ENCODE data around the gene PIGR.

PIGR gene

DNA sequence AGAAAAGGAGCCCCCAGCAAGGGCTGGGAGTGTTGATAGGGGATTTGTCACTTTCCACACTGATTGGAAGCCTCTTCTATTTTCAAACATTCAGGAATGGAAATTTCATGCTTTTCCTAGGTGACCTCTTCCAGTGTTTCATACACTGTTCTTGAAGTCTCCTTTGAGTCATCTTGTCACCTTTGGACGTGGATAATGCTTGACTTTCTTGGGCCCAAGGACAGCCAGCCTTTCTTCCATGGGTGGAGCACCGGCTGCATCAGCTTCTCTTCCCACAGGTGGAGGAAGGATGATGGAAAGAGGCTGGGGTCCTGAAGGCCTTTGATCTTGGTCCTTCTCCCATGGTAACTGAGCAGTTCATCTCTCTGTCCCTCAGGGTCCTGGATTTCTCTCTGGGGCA is 11.9 kb upstream of the PIGR start:
- no peak for DNase-seq

- no peak for DNase-seq
These were observed 11.4 kb upstream of the PIGR start for GRCh38 chr1:206957639-206958038.

GRCh38 chr1:206955476-206956451 is 9.5 kb upstream of the PIGR start:
- DNase-seq: peak; percentile 46

GRCh38 chr1:206954459-206955342 is 8.4 kb upstream of the PIGR start:
- no peak for DNase-seq

GRCh38 chr1:206953626-206954025 is 7.4 kb upstream of the PIGR start:
- DNase-seq: no peak

GRCh38 chr1:206953126-206953525 is 6.9 kb upstream of the PIGR start:
- no peak for DNase-seq

- no peak for DNase-seq
These were observed 5.9 kb upstream of the PIGR start for GRCh38 chr1:206952171-206952570.

GRCh38 chr1:206951318-206952100 is 5.2 kb upstream of the PIGR start:
- DNase-seq: no peak

- no peak for DNase-seq
These were observed 3.4 kb upstream of the PIGR start for GRCh38 chr1:206949641-206950040.

- DNase-seq: no peak
These were observed 2.9 kb upstream of the PIGR start for GRCh38 chr1:206949208-206949607.

- DNase-seq: no peak
These were observed 989 bp upstream of the PIGR start for GRCh38 chr1:206947255-206947654.

DNA sequence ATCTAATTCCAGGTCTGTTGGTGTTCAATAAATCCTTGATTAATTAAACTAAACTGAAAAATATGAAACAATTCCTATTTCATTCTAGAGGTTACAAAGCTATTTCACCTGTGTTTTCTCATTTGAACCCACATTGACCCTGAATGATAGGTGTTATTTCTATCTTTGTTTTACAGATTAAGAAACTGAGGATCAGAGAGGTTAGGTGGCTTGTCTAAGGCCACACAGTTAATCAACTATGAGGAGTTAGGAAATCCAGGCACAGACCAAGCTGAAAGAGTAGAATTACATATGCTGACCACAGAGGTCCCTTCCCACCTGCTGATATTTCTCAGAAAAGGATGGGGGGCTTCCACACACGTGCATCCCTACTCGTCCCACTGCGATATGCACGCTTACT is 487 bp downstream of the PIGR start:
- no peak for DNase-seq

GRCh38 chr1:206944703-206945102 is 1.6 kb downstream of the PIGR start:
- no peak for DNase-seq

GRCh38 chr1:206941766-206942418 is 4.4 kb downstream of the PIGR start:
- no peak for DNase-seq

DNA sequence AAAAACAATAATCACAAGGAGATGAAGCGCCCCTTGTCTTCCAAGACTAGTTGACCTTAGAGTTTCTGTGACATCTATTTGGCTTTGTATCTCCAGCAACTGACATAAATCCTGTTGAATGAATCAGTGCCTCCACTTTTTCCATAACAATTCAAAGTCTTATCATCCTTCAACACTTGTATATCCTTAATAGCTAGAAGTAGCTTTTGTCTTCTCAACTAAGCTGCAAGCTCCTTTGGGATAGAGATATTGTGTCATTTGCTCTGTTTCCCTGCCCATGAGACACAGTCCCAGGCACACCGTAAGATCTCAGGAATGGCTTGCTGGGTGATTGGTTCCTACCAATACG is 5.7 kb downstream of the PIGR start:
- DNase-seq: no peak

DNA sequence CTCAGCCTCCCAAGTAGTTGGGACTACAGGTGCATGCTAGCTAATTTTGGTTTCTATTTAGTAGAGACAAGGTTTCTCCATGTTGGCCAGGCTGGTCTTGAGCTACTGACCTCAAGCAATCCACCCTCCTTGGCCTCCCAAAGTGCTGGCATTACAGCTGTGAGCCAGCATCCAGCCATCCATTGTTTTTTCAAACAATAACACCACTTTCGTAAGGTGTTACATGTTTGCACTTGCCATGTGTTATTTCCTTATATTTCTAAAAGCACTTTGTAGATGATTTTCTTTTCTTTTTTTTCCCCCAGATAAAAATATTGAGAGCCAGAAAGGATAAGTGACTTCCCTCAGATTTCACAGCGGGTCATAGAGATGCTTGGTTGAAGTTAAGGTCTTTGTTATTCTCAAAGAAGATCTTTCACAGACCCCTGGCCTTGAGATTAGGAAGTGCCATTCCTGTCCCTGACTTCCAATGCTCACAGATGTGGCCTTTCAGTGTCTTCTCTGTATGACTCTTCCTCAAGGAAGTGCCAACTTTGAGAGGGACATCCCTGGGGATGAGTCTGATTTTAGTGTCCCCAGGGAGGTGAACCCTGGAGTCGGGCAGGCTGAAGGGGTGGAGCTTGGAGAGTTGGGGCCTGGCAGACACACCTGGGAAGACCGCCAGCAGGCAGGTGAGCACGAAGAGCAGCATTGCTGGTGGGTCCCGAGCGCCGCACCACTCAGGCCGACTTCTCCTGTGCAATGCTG is 6.3 kb downstream of the PIGR start:
- no peak for DNase-seq

DNA sequence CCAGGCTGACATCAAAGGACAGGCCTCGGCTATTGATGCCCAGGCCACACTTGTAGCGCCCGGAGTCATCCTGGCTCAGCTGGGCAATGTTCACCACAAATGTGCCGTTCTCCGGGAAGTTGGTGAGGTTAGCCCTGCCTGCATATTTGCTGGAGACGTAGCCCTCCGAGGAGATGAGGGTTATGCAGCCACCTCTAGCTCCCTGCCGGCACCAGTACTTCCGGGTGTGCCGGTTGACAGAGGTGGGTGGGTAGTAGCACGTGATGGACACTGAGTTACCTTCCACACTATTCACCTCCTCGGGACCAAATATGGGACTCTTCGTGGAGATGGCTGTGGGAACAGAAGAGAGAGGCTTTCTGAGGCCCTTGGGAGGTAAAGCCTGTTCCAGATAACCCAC is 7.1 kb downstream of the PIGR start:
- DNase-seq: no peak

- DNase-seq: no peak
These were observed 8.8 kb downstream of the PIGR start for GRCh38 chr1:206937425-206937824.

- no peak for DNase-seq
These were observed 10.7 kb downstream of the PIGR start for GRCh38 chr1:206935491-206936067.

- DNase-seq: no peak
These were observed 12.8 kb downstream of the PIGR start for GRCh38 chr1:206933333-206933945.

DNA sequence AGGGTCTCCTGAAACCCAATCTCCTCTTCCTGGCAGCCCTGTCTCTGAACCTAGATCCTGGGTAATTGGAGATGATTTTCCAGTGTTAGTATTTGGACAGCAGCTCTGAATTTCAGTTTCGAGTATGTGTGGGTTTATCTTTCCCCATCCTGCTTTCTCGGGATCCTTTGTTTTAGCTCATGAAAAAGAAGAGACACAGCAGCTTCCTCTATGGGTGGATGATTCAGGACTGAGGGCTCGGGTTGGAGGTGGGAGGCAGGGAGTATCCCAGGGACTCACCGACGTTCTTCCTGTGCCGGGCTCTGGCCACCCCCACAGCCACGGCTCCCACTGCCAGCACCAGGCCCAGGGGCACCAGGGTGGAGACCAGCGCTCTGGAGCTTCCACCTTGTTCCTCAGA is 14.1 kb downstream of the PIGR start:
- no peak for DNase-seq

Measured in NCI-H1092 (cell line).